ENCODE data around the gene LTO1. TPM values are rescaled to one million over a fixed set of nuclear protein-coding genes. Genes with fewer than 3 reads are reported as not detected.

LTO1 gene
- total RNA-seq, 1 experiment from 2014 or later = 25.3 TPM

GRCh38 chr11:69716891-69717747 lies 42.0 kb upstream of the LTO1 start:
- H2BK120ac ChIP-seq (ENCODE audit: low read depth, low read length, poor library complexity, severe bottlenecking) = no peak overlapping the region
- no peaks in the 10 kb centered on the region for H3K36me3 Mint-ChIP-seq (ENCODE audit: insufficient read depth in 1 of 3, low read depth in 3 of 3)
- H3K4me1 Mint-ChIP-seq = peaks cover 11 to 25% of the 10 kb centered on the region in 2 experiments
- H3K27me3 ChIP-seq (ENCODE audit: insufficient read depth, low read length) = no peaks in the 10 kb centered on the region; the same call in 1 of the 2 replicates
- H3K27ac Mint-ChIP-seq = no peak overlapping the region; a peak in 1 of 7 replicates
- no peak overlapping the region for H3K4ac ChIP-seq (ENCODE audit: low read depth, low read length)
- no peak overlapping the region for H3K56ac ChIP-seq (ENCODE audit: insufficient read length, low read depth, low read length)
- DNase-seq = no peak
- H2BK15ac ChIP-seq (ENCODE audit: low read depth, low read length) = no peak overlapping the region
- no peaks in the 10 kb centered on the region; a peak in 1 of 5 replicates for H3K9me3 Mint-ChIP-seq
- no peak overlapping the region for H3K23ac ChIP-seq (ENCODE audit: insufficient read length, low read depth, low read length)
- H2BK12ac ChIP-seq (ENCODE audit: insufficient read length, low read depth, low read length) = no peak overlapping the region
- no peak overlapping the region for H3K18ac ChIP-seq (ENCODE audit: insufficient read length, low read depth, low read length)
- no peaks in the 10 kb centered on the region for H3K79me2 ChIP-seq (ENCODE audit: insufficient read depth, low read length)
- no peak overlapping the region for H3K27ac ChIP-seq (ENCODE audit: insufficient read length, low read depth, low read length)
- no peaks in the 10 kb centered on the region for H4K20me1 ChIP-seq (ENCODE audit: control insufficient read depth, insufficient read depth, insufficient read length)
- no CpG with 5 or more reads among the region's 6 CpGs for WGBS (ENCODE audit: extremely low coverage, insufficient read length, low lambda C conversion rate)
- no peaks in the 10 kb centered on the region for H3K79me1 ChIP-seq (ENCODE audit: insufficient read depth, low read depth, low read length, poor library complexity, severe bottlenecking)
- no peak overlapping the region for H3K4me2 ChIP-seq (ENCODE audit: insufficient read depth, insufficient read length, low read length)
- no peak overlapping the region for H3K9ac ChIP-seq (ENCODE audit: extremely low read depth, insufficient read length, low read length)
- H4K5ac ChIP-seq (ENCODE audit: insufficient read length, low read depth, low read length) = no peak overlapping the region
- H4K91ac ChIP-seq (ENCODE audit: insufficient read length, low read depth, low read length) = no peak overlapping the region
- no peak overlapping the region for H2AFZ ChIP-seq (ENCODE audit: low read length)
- H3T11ph ChIP-seq (ENCODE audit: low read length) = no peak overlapping the region
- H4K8ac ChIP-seq (replicated peaks; ENCODE audit: insufficient read length, low read depth, low read length) = no peak overlapping the region
- no peak for TF ChIP-seq CTCF (conservative IDR thresholded peaks at IDR 0.05)
- peaks cover 53% of the 10 kb centered on the region for H3K27me3 Mint-ChIP-seq (ENCODE audit: low read depth)
- H3K9me3 ChIP-seq (ENCODE audit: control insufficient read depth, low read depth, low read length) = no peaks in the 10 kb centered on the region
- no peaks in the 10 kb centered on the region for H3K23me2 ChIP-seq (ENCODE audit: insufficient read length, low read depth, low read length, poor library complexity, severe bottlenecking)
- no peak overlapping the region for H2BK5ac ChIP-seq (ENCODE audit: insufficient read length, low read length)
- no peak overlapping the region for H3K4me3 Mint-ChIP-seq
- H2BK20ac ChIP-seq (ENCODE audit: low read depth, low read length, poor library complexity, severe bottlenecking) = no peak overlapping the region
- no peak overlapping the region; the same call in 1 of the 2 replicates for H3K14ac ChIP-seq (ENCODE audit: insufficient read depth, low read length)
- H3K4me1 ChIP-seq (ENCODE audit: insufficient read depth, low read length) = no peaks in the 10 kb centered on the region; the same call in 1 of the 2 replicates
- H2AK5ac ChIP-seq (ENCODE audit: insufficient read length, low read length) = no peak overlapping the region
